ENCODE data around the gene HTRA2.

Gene HTRA2

GRCh38 chr2:74544634-74545033 lies 14.9 kb downstream of the HTRA2 start:
- no peak for ATAC-seq
- TF ChIP-seq POU6F1 (CRISPR knock-in tag; IDR thresholded peaks at IDR 0.05; ENCODE audit: borderline replicate concordance, low read depth) (no peak), CSRNP3 (CRISPR knock-in tag; IDR thresholded peaks at IDR 0.05) (no peak), OSR1 (CRISPR knock-in tag; IDR thresholded peaks at IDR 0.05) (no peak), ESRRG (CRISPR knock-in tag; IDR thresholded peaks at IDR 0.05) (no peak), RARB (CRISPR knock-in tag; IDR thresholded peaks at IDR 0.05) (no peak), ZFP30 (CRISPR knock-in tag; IDR thresholded peaks at IDR 0.05) (no peak), CSDC2 (CRISPR knock-in tag; IDR thresholded peaks at IDR 0.05) (no peak), ZC3H10 (CRISPR knock-in tag; IDR thresholded peaks at IDR 0.05) (no peak), ZNF565 (CRISPR knock-in tag; conservative IDR thresholded peaks at IDR 0.05; ENCODE audit: low read depth) (no peak), ZFP3 (CRISPR knock-in tag; IDR thresholded peaks at IDR 0.05) (no peak), SNAI2 (CRISPR knock-in tag; IDR thresholded peaks at IDR 0.05) (no peak), BACH2 (CRISPR knock-in tag; IDR thresholded peaks at IDR 0.05; ENCODE audit: borderline replicate concordance) (no peak), ZNF70 (CRISPR knock-in tag; IDR thresholded peaks at IDR 0.05) (no peak), CREB5 (CRISPR knock-in tag; IDR thresholded peaks at IDR 0.05; ENCODE audit: low read depth) (no peak)

GRCh38 chr2:74546004-74546403 lies 16.3 kb downstream of the HTRA2 start:
- no peak for TF ChIP-seq CSDC2 (CRISPR knock-in tag; IDR thresholded peaks at IDR 0.05)
- no peak for TF ChIP-seq SNAI2 (CRISPR knock-in tag; IDR thresholded peaks at IDR 0.05)
- no peak for TF ChIP-seq ISL1 (CRISPR knock-in tag; IDR thresholded peaks at IDR 0.05)
- no peak for TF ChIP-seq ZNF70 (CRISPR knock-in tag; IDR thresholded peaks at IDR 0.05)
- TF ChIP-seq GLIS3 (CRISPR knock-in tag; IDR thresholded peaks at IDR 0.05), result no peak
- TF ChIP-seq RARB (CRISPR knock-in tag; IDR thresholded peaks at IDR 0.05), result no peak
- TF ChIP-seq ZNF565 (CRISPR knock-in tag; conservative IDR thresholded peaks at IDR 0.05; ENCODE audit: low read depth), result no peak
- TF ChIP-seq ARNTL (CRISPR knock-in tag; IDR thresholded peaks at IDR 0.05; ENCODE audit: borderline replicate concordance, low read depth), result no peak
- no peak for TF ChIP-seq TSHZ2 (CRISPR knock-in tag; IDR thresholded peaks at IDR 0.05)
- TF ChIP-seq ZFP30 (CRISPR knock-in tag; IDR thresholded peaks at IDR 0.05), result no peak
- TF ChIP-seq PATZ1 (CRISPR knock-in tag; IDR thresholded peaks at IDR 0.05; ENCODE audit: borderline replicate concordance), result no peak
- no peak for TF ChIP-seq ZNF8 (CRISPR knock-in tag; IDR thresholded peaks at IDR 0.05)
- no peak for ATAC-seq

GRCh38 chr2:74548285-74548899 lies 18.7 kb downstream of the HTRA2 start:
- ATAC-seq, result no peak
- TF ChIP-seq SNAI2 (CRISPR knock-in tag; IDR thresholded peaks at IDR 0.05) (no peak), PPARA (CRISPR knock-in tag; IDR thresholded peaks at IDR 0.05; ENCODE audit: borderline replicate concordance) (no peak), ISL1 (CRISPR knock-in tag; IDR thresholded peaks at IDR 0.05) (no peak), CSDC2 (CRISPR knock-in tag; IDR thresholded peaks at IDR 0.05) (no peak), CSRNP3 (CRISPR knock-in tag; IDR thresholded peaks at IDR 0.05) (no peak), BACH2 (CRISPR knock-in tag; IDR thresholded peaks at IDR 0.05; ENCODE audit: borderline replicate concordance) (no peak), GLIS3 (CRISPR knock-in tag; IDR thresholded peaks at IDR 0.05) (no peak), TCF4 (CRISPR knock-in tag; IDR thresholded peaks at IDR 0.05; ENCODE audit: borderline replicate concordance) (no peak), CREB5 (CRISPR knock-in tag; IDR thresholded peaks at IDR 0.05; ENCODE audit: low read depth) (no peak), PATZ1 (CRISPR knock-in tag; IDR thresholded peaks at IDR 0.05; ENCODE audit: borderline replicate concordance) (no peak), RARB (CRISPR knock-in tag; IDR thresholded peaks at IDR 0.05) (no peak), ZNF565 (CRISPR knock-in tag; conservative IDR thresholded peaks at IDR 0.05; ENCODE audit: low read depth) (no peak), ZNF70 (CRISPR knock-in tag; IDR thresholded peaks at IDR 0.05) (no peak), OSR1 (CRISPR knock-in tag; IDR thresholded peaks at IDR 0.05) (no peak), ZFP30 (CRISPR knock-in tag; IDR thresholded peaks at IDR 0.05) (no peak), ZC3H10 (CRISPR knock-in tag; IDR thresholded peaks at IDR 0.05) (no peak)

Measured in SK-N-SH treated with all-trans-retinoic acid at 6 μM for 48 hours (cell line).